K562 (cell line): Measurements from ENCODE around the gene HMGN2. TPM values are rescaled to one million over a fixed set of nuclear protein-coding genes. Genes with fewer than 3 reads are reported as not detected.

Experiments
- ADNP ChIP-seq: fragments of 200-800 bp; sonication (Bioruptor generic); IDR thresholded peaks from 2 replicates; pipeline ENCODE4 v1.6.1; 2016; ENCODE audit warnings: missing genetic modification characterization, missing compliant biosample characterization
- ATF7 ChIP-seq: fragments of 450-650 bp; IDR thresholded peaks from 2 replicates; pipeline ENCODE4 v1.7.1; 2014; ENCODE audit warnings: mild to moderate bottlenecking, moderate library complexity
- CEBPG ChIP-seq, 3 experiments: fragments of 200-800 bp in 1 of 3; sonication (Bioruptor generic) in 1 of 3; sonication (generic) in 1 of 3; formaldehyde crosslinking in 1 of 3; IDR thresholded peaks in 2 of 3; conservative IDR thresholded peaks in 1 of 3; 2 replicates each; pipeline versions ENCODE4 v1.6.1 to v1.8.0; 2016 to 2022; ENCODE audit warnings: missing compliant biosample characterization in 2 of 3, missing genetic modification characterization in 2 of 3, mild to moderate bottlenecking in 1 of 3, missing genetic modification reagents in 1 of 3
- CHD1 ChIP-seq: fragments of 200-600 bp; sonication (generic); IDR thresholded peaks from one replicate; pipeline ENCODE4 v1.6.1; 2012; ENCODE audit warnings: mild to moderate bottlenecking, moderate library complexity, low read length, inconsistent platforms
- ELF4 ChIP-seq: fragments of 450-650 bp; formaldehyde crosslinking; IDR thresholded peaks from 2 replicates; pipeline ENCODE4 v1.4.0; 2022; ENCODE audit warnings: missing genetic modification characterization
- HOXB6 ChIP-seq: fragments of 250-450 bp; sonication (Bioruptor Pico); IDR thresholded peaks from 2 replicates; pipeline ENCODE4 v1.5.1; 2022; ENCODE audit warnings: mild to moderate bottlenecking, borderline replicate concordance
- KAT7 ChIP-seq: sonication (generic); formaldehyde crosslinking; IDR thresholded peaks from 2 replicates; pipeline ENCODE4 v1.8.0; 2022; ENCODE audit warnings: missing genetic modification reagents, mild to moderate bottlenecking, borderline replicate concordance
- KLF16 ChIP-seq: IDR thresholded peaks from 2 replicates; pipeline ENCODE4 v1.6.1; 2016; ENCODE audit warnings: antibody characterized with exemption
- NFIX ChIP-seq: fragments of 250-450 bp; sonication (Bioruptor Pico); IDR thresholded peaks from 2 replicates; pipeline ENCODE4 v1.4.0; 2020; ENCODE audit warnings: low read depth, mild to moderate bottlenecking, moderate library complexity
- NRF1 ChIP-seq, 2 experiments: fragments of 450-650 bp; IDR thresholded peaks in 1 of 2; conservative IDR thresholded peaks in 1 of 2; 2 replicates each; pipeline ENCODE4 v1.6.1; 2014; ENCODE audit warnings: mild to moderate bottlenecking in 2 of 2
- PYGO2 ChIP-seq: fragments of 450-650 bp; IDR thresholded peaks from 2 replicates; pipeline ENCODE4 v1.6.1; 2016; ENCODE audit warnings: mild to moderate bottlenecking, missing genetic modification characterization, moderate library complexity, missing compliant biosample characterization
- RB1 ChIP-seq: fragments of 450-650 bp; IDR thresholded peaks from 2 replicates; pipeline ENCODE4 v1.6.1; 2017; ENCODE audit warnings: low read depth, mild to moderate bottlenecking
- RFX7 ChIP-seq: fragments of 250-450 bp; sonication (Bioruptor Pico); IDR thresholded peaks from 2 replicates; pipeline ENCODE4 v1.5.1; 2021; ENCODE audit warnings: mild to moderate bottlenecking
- XRCC4 ChIP-seq: IDR thresholded peaks from one replicate; pipeline ENCODE4 v1.6.1; 2011; ENCODE audit not compliant: insufficient read depth, insufficient read length; ENCODE audit errors: extremely low read depth
- ZBTB8A ChIP-seq: fragments of 450-650 bp; IDR thresholded peaks from 2 replicates; pipeline ENCODE4 v1.6.1; 2018; ENCODE audit warnings: mild to moderate bottlenecking, moderate library complexity; ENCODE audit not compliant: partially characterized antibody
- ZFP36 ChIP-seq: fragments of 150-350 bp; IDR thresholded peaks from 2 replicates; pipeline ENCODE4 v1.6.1; 2018; ENCODE audit warnings: low read length, low read depth; ENCODE audit not compliant: partially characterized antibody
- ZNF224 ChIP-seq: sonication (generic); formaldehyde crosslinking; IDR thresholded peaks from 2 replicates; pipeline ENCODE4 v1.8.0; 2022; ENCODE audit warnings: mild to moderate bottlenecking, missing genetic modification reagents
- ZNF263 ChIP-seq: sonication (generic); formaldehyde crosslinking; IDR thresholded peaks from 2 replicates; pipeline ENCODE4 v1.8.0; 2022; ENCODE audit warnings: mild to moderate bottlenecking, missing genetic modification reagents, borderline replicate concordance
- ZNF3 ChIP-seq: fragments of 250-450 bp; sonication (Bioruptor Pico); IDR thresholded peaks from 2 replicates; pipeline ENCODE4 v1.5.0; 2021; ENCODE audit warnings: mild to moderate bottlenecking, moderate library complexity
- ZNF41 ChIP-seq: fragments of 250-450 bp; sonication (Bioruptor Pico); conservative IDR thresholded peaks from 2 replicates; pipeline ENCODE4 v1.4.0; 2020; ENCODE audit warnings: mild to moderate bottlenecking
- ZNF445 ChIP-seq: fragments of 250-450 bp; sonication (Bioruptor Pico); IDR thresholded peaks from 2 replicates; pipeline ENCODE4 v1.4.0; 2020; ENCODE audit warnings: low read depth, mild to moderate bottlenecking, moderate library complexity
- ZNF507 ChIP-seq: conservative IDR thresholded peaks from 2 replicates; pipeline ENCODE4 v1.6.1; 2017; ENCODE audit warnings: missing genetic modification characterization, missing compliant biosample characterization
- polyA plus RNA-seq, 8 experiments: library from polyadenylated mRNA; depleted of rRNA in 4 of 8; stranded (reverse) in 5 of 8; unstranded in 3 of 8; fragments of >200 nt; fragmentation: Nextera tagmentation in 2 of 8; fragmentation: Illumina TruSeq in 1 of 8; extraction: Ambion mirVana in 2 of 8; extraction: Trizol in 1 of 8; gene quantifications; 2 replicates each; pipeline versions ENCODE4 v1.2.1 to v1.2.3, GENCODE V29; 2011 to 2014; ENCODE audit warnings: inconsistent platforms in 1 of 8, missing spikeins in 1 of 8
- total RNA-seq, 7 experiments: library from RNA; depleted of rRNA in 6 of 7; stranded (reverse); fragments of >200 nt in 6 of 7; fragmentation: Illumina TruSeq in 2 of 7; extraction: Trizol in 2 of 7; gene quantifications; 2 replicates each; pipeline versions ENCODE4 v1.2.1 to v1.2.3, GENCODE V29; 2011 to 2021; ENCODE audit warnings: low replicate concordance in 1 of 7
- TF ChIP-seq, protein P1 (sequence below): fragments of 250-450 bp; sonication (Bioruptor Pico); IDR thresholded peaks from 2 replicates; pipeline ENCODE4 v1.5.0; 2020; ENCODE audit warnings: mild to moderate bottlenecking, borderline replicate concordance
- TF ChIP-seq, protein P2 (sequence below): sonication (generic); formaldehyde crosslinking; IDR thresholded peaks from 2 replicates; pipeline ENCODE4 v1.8.0; 2022; ENCODE audit warnings: mild to moderate bottlenecking, missing genetic modification reagents
- TF ChIP-seq, protein P3 (sequence below): sonication (generic); formaldehyde crosslinking; IDR thresholded peaks from 2 replicates; pipeline ENCODE4 v1.8.0; 2022; ENCODE audit warnings: mild to moderate bottlenecking, low read depth, missing genetic modification reagents

The HMGN2 gene
- total and polyA plus RNA-seq, 9 of the 15 experiments (the other 6 are each of a cell fraction or from before 2014, with no cell fraction given): 370 to 1,354 (median 965) TPM

DNA sequence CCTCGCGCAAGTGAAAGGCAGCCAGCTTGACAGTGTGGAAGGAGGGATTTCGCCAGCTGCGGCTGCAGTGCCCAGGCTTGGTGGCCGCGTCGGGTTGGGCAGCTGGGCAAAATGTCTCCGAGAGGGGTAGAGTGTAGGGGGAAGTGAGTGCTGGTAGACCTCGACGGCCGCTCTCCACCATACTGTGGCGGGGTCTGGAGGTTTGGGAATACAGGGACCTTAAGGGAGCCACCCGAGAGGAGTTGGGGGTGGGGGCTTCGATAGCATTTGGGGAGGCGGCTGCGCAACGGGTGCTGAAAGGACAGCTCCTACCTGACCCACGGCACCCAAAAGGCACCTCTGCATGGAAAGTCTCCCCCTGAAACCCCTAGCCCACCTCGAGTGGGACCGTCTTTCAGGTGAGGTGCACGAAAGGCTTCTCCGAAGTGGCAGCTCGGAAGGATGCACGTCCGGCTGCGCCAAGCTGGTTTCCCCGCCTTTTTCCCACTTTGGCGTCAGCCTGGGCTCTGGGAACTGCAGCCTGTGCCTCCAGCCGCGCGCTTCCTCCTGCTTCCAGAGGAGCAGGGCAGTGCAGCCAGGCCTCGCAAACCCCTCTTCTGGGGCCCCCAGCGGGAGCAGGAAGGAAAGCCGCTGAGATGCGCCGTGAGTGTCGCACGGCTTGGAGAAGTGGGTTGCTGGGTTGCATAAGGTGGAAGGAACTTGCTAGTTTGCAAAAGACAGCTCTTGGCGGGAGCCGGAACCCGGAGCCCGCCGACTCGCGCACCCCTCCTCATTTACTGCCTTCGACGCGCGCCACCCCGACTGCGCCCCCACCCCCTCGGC lies 531 bp upstream of the HMGN2 start (continued):
- no peak for TF ChIP-seq KLF16
- no peak for TF ChIP-seq ATF7
- TF ChIP-seq PYGO2 (tag): no peak
- TF ChIP-seq XRCC4: no peak
- TF ChIP-seq NFIX (CRISPR knock-in tag): no peak
- TF ChIP-seq ELF4 (CRISPR knock-in tag): peak; percentile 79; the same call in 1 of the 2 replicates
- TF ChIP-seq ADNP (tag): no peak
- no peak for TF ChIP-seq ZNF41
- TF ChIP-seq, protein P1, sequence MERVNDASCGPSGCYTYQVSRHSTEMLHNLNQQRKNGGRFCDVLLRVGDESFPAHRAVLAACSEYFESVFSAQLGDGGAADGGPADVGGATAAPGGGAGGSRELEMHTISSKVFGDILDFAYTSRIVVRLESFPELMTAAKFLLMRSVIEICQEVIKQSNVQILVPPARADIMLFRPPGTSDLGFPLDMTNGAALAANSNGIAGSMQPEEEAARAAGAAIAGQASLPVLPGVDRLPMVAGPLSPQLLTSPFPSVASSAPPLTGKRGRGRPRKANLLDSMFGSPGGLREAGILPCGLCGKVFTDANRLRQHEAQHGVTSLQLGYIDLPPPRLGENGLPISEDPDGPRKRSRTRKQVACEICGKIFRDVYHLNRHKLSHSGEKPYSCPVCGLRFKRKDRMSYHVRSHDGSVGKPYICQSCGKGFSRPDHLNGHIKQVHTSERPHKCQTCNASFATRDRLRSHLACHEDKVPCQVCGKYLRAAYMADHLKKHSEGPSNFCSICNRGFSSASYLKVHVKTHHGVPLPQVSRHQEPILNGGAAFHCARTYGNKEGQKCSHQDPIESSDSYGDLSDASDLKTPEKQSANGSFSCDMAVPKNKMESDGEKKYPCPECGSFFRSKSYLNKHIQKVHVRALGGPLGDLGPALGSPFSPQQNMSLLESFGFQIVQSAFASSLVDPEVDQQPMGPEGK (CRISPR knock-in tag): no peak
- TF ChIP-seq ZNF445 (CRISPR knock-in tag): no peak
- peak; percentile 61 for TF ChIP-seq KAT7
- TF ChIP-seq RB1: peak; percentile 55; the same call in 1 of the 2 replicates
- no peak for TF ChIP-seq ZNF3 (CRISPR knock-in tag)
- no peak for TF ChIP-seq CEBPG (CRISPR knock-in tag; IDR thresholded peaks at IDR 0.05)
- TF ChIP-seq CEBPG (tag; conservative IDR thresholded peaks at IDR 0.05 in 1 of 2, IDR thresholded peaks at IDR 0.05 in 1 of 2): peak in 1 of 2 experiments; percentile 51; a peak in 2 of 4 replicates
- TF ChIP-seq CHD1: no peak
- TF ChIP-seq, protein P2, sequence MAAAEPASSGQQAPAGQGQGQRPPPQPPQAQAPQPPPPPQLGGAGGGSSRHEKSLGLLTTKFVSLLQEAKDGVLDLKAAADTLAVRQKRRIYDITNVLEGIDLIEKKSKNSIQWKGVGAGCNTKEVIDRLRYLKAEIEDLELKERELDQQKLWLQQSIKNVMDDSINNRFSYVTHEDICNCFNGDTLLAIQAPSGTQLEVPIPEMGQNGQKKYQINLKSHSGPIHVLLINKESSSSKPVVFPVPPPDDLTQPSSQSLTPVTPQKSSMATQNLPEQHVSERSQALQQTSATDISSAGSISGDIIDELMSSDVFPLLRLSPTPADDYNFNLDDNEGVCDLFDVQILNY: peak; percentile 56; the same call in 1 of the 2 replicates
- TF ChIP-seq, protein P3, sequence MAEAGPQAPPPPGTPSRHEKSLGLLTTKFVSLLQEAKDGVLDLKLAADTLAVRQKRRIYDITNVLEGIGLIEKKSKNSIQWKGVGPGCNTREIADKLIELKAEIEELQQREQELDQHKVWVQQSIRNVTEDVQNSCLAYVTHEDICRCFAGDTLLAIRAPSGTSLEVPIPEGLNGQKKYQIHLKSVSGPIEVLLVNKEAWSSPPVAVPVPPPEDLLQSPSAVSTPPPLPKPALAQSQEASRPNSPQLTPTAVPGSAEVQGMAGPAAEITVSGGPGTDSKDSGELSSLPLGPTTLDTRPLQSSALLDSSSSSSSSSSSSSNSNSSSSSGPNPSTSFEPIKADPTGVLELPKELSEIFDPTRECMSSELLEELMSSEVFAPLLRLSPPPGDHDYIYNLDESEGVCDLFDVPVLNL (CRISPR knock-in tag): 0 out of 2 replicates have a peak, but pooled peaks have one; percentile 67
- peak; percentile 53 to 62; a peak in 3 of 4 replicates for TF ChIP-seq NRF1 (conservative IDR thresholded peaks at IDR 0.05 in 1 of 2, IDR thresholded peaks at IDR 0.05 in 1 of 2)
- TF ChIP-seq ZFP36: no peak
- no peak for TF ChIP-seq ZNF263
- no peak for TF ChIP-seq ZBTB8A
- no peak for TF ChIP-seq RFX7 (CRISPR knock-in tag)
- TF ChIP-seq ZNF224 (CRISPR knock-in tag): peak; percentile 61; the same call in 1 of the 2 replicates
- no peak for TF ChIP-seq HOXB6 (CRISPR knock-in tag)
- no peak for TF ChIP-seq ZNF507 (tag)
